ENCODE results near the gene CHRDL2. TPM values are rescaled to one million over a fixed set of nuclear protein-coding genes. Genes with fewer than 3 reads are reported as not detected.
A peak's percentile ranks its signal among the peaks of the same experiment; 100 is the strongest.

Gene CHRDL2
- polyA plus RNA-seq, 2 donors, result 1.4 to 2.8 TPM

DNA sequence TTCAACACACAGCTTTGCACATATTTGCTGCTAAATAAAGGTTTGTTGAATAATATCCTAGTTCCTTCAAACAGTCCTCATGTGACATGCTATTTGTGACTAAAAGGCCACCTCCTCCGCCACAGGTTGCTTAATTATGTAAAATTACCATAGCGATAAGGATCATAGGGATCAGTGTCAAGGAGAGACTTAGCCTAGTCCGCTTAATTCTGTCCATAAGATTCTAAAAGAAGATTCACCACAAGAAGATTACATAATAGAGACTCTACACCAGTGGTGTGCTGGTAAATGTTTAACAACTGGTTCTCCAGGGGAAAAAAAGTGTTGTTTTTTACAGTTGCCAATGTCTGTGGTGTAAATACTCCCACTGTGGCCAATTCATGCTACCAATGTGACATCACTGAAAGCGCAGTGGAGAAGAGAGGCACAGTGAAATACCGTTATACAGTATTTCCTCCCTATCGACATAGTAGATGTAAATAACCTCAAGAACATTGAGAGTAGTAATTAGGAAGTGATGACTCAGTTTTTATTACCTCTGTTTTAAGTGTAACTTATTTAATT is 4.2 kb upstream of the CHRDL2 start:
- WGBS, 2 donors, result 86 to 87% methylated on average over 6 of the region's 6 CpGs
- H3K4me1 ChIP-seq (ENCODE audit: control insufficient read depth in 2 of 2, insufficient read depth in 2 of 2, low read length in 1 of 2), result peaks cover 0 to 4% of the 10 kb centered on the region in 2 donors
- H3K9me3 ChIP-seq (ENCODE audit: control insufficient read depth in 2 of 2, insufficient read depth in 1 of 2, low read depth in 1 of 2, low read length in 1 of 2), result no peaks in the 10 kb centered on the region
- no peak overlapping the region for H3K4me3 ChIP-seq (ENCODE audit: low read depth in 1 of 2, low read length in 2 of 2)
- H3K36me3 ChIP-seq (ENCODE audit: control insufficient read depth in 2 of 2, insufficient read depth in 2 of 2, low read length in 1 of 2), result no peaks in the 10 kb centered on the region
- no peak overlapping the region for H3K27ac ChIP-seq (ENCODE audit: low read depth in 2 of 2, low read length in 1 of 2)
- peaks cover 0 to 8% of the 10 kb centered on the region in 2 donors for H3K27me3 ChIP-seq (ENCODE audit: control insufficient read depth in 1 of 2, insufficient read depth in 2 of 2, low read length in 2 of 2)

DNA sequence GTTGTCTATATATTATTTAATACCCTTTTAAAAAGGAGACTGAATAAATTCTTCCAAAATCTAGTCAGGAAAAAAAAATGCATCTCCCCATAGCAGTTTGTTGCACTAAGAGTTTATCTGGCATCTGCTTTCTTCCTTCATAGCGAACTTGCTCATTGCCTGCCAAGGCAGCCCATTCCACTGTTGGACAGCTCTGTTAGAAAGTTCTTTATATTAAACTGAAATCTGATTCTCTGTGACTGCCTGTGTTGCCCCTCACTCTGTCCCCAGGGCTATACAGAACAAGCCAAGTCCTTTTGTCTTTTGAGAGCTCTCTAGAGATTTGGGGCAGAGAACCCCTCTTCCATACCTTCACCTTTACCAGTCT is 3.3 kb upstream of the CHRDL2 start:
- H3K27me3 ChIP-seq (ENCODE audit: control insufficient read depth in 1 of 2, insufficient read depth in 2 of 2, low read length in 2 of 2), result peaks cover 0 to 13% of the 10 kb centered on the region in 2 donors

DNA sequence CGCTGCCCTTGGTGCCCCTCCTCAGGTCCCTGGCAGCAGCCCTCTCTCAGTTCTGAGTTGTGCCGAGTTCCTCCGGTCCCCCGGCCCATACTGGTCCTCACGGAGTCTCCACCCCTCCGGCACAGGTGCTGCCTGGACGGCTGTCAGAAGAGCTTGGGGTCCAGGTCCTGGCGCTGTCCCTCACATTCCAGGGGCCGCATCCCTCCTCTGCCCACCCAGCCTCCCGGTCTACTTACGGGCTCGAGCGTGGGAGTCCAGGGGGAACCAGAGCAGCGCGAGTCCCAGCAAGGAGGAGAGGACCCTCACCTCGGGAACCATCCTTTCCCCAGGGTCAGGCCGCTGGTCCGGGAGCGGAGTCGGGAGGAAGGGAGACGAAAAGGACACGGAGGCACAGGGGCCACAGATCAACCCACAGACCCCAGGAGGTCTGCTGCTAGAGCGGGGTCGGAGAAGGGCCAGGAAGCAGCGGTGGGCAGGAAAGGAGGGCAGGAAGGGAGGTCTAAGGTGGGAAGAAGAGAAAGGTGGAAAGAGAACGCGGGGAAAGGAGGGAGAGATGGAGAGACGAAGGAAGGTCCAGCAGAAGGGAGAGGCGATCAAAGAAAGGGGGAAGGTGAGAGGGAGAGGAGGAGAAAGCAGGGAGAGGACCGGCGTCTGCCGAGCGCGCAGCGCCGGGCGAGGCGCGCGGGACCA is 510 bp downstream of the CHRDL2 start:
- Histone ChIP-seq H3K27me3 (ENCODE audit: control insufficient read depth in 1 of 2, insufficient read depth in 2 of 2, low read length in 2 of 2) (peaks cover 0 to 13% of the 10 kb centered on the region in 2 donors), H3K27ac (ENCODE audit: low read depth in 2 of 2, low read length in 1 of 2) (no peak overlapping the region), H3K9me3 (ENCODE audit: control insufficient read depth in 2 of 2, insufficient read depth in 1 of 2, low read depth in 1 of 2, low read length in 1 of 2) (no peaks in the 10 kb centered on the region), H3K36me3 (ENCODE audit: control insufficient read depth in 2 of 2, insufficient read depth in 2 of 2, low read length in 1 of 2) (no peaks in the 10 kb centered on the region), H3K4me3 (ENCODE audit: low read depth in 1 of 2, low read length in 2 of 2) (peak overlapping the region in 1 of 2 donors; percentile 42), H3K4me1 (ENCODE audit: control insufficient read depth in 2 of 2, insufficient read depth in 2 of 2, low read length in 1 of 2) (peaks cover 0 to 4% of the 10 kb centered on the region in 2 donors)
- 7 to 9% methylated on average over 29 to 40 of the region's 40 CpGs for WGBS, 2 donors

More for the DNA sequence above, 3.3 kb upstream of the CHRDL2 start:
- no peaks in the 10 kb centered on the region for H3K36me3 ChIP-seq (ENCODE audit: control insufficient read depth in 2 of 2, insufficient read depth in 2 of 2, low read length in 1 of 2)
- H3K4me1 ChIP-seq (ENCODE audit: control insufficient read depth in 2 of 2, insufficient read depth in 2 of 2, low read length in 1 of 2), result peaks cover 0 to 4% of the 10 kb centered on the region in 2 donors
- H3K4me3 ChIP-seq (ENCODE audit: low read depth in 1 of 2, low read length in 2 of 2), result no peak overlapping the region
- H3K9me3 ChIP-seq (ENCODE audit: control insufficient read depth in 2 of 2, insufficient read depth in 1 of 2, low read depth in 1 of 2, low read length in 1 of 2), result no peaks in the 10 kb centered on the region
- H3K27ac ChIP-seq (ENCODE audit: low read depth in 2 of 2, low read length in 1 of 2), result no peak overlapping the region
- 62 to 73% methylated on average over 1 of the region's 1 CpG for WGBS, 2 donors

DNA sequence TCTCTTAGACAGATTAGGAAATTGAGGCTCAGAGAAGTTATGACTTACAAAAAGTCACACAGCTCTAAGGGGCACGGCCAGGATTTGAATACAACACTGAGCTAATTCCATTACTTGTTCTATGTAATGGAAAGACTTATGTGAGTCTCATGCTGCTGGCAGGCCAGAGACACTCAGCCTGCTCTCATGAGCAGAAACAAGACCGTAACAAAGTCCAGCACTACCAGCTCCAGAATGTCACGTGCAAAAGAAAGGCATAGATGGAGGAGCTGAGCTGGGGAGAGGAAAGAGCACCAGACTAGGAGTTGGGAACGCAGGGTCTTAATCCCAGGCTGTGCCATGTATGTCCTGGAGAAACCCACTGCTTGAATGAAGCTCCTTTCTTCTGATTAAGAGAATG is 1.8 kb downstream of the CHRDL2 start:
- Histone ChIP-seq H3K27me3 (ENCODE audit: control insufficient read depth in 1 of 2, insufficient read depth in 2 of 2, low read length in 2 of 2) (peaks cover 0 to 13% of the 10 kb centered on the region in 2 donors), H3K36me3 (ENCODE audit: control insufficient read depth in 2 of 2, insufficient read depth in 2 of 2, low read length in 1 of 2) (no peaks in the 10 kb centered on the region), H3K4me3 (ENCODE audit: low read depth in 1 of 2, low read length in 2 of 2) (no peak overlapping the region), H3K27ac (ENCODE audit: low read depth in 2 of 2, low read length in 1 of 2) (no peak overlapping the region), H3K4me1 (ENCODE audit: control insufficient read depth in 2 of 2, insufficient read depth in 2 of 2, low read length in 1 of 2) (peaks cover 0 to 4% of the 10 kb centered on the region in 2 donors), H3K9me3 (ENCODE audit: control insufficient read depth in 2 of 2, insufficient read depth in 1 of 2, low read depth in 1 of 2, low read length in 1 of 2) (no peaks in the 10 kb centered on the region)
- WGBS, 2 donors, result 76 to 84% methylated on average over 4 of the region's 4 CpGs

DNA sequence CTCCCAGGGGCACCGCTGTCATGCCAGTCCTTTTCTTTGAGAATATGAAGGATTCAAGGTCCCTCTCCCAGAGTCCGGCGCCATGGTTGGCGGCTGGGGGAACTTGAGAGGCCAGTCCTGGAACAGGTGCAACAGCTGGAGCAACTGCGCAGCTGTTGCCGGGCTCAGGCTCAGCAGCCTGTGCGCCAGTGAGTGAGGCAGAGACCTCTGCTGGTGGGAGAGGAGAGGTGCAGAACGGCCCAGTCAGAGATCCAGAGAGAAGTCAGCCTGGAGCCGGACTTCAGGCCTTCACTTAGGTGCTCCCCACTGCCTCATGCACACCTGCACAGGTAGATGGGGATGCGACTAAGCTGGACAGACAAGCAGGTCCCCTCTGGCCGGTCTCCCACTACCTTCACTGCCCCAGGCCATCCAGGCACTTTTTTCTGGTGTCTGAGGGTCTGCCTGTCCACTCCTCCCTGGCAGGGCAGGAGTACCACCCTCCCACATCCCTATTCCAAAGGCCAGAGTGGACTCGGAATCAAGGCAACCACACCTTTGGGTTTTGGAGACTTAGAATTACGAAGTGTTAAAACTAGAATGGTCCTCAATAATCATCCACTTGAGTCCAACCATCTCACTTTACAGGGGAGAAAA is 4.6 kb downstream of the CHRDL2 start:
- 12 to 15% methylated on average over 13 of the region's 13 CpGs for WGBS, 2 donors
- Histone ChIP-seq H3K27me3 (ENCODE audit: control insufficient read depth in 1 of 2, insufficient read depth in 2 of 2, low read length in 2 of 2) (peaks cover 0 to 9% of the 10 kb centered on the region in 2 donors), H3K9me3 (ENCODE audit: control insufficient read depth in 2 of 2, insufficient read depth in 1 of 2, low read depth in 1 of 2, low read length in 1 of 2) (no peaks in the 10 kb centered on the region), H3K27ac (ENCODE audit: low read depth in 2 of 2, low read length in 1 of 2) (no peak overlapping the region), H3K36me3 (ENCODE audit: control insufficient read depth in 2 of 2, insufficient read depth in 2 of 2, low read length in 1 of 2) (no peaks in the 10 kb centered on the region), H3K4me1 (ENCODE audit: control insufficient read depth in 2 of 2, insufficient read depth in 2 of 2, low read length in 1 of 2) (peaks cover 0 to 4% of the 10 kb centered on the region in 2 donors), H3K4me3 (ENCODE audit: low read depth in 1 of 2, low read length in 2 of 2) (no peak overlapping the region)

DNA sequence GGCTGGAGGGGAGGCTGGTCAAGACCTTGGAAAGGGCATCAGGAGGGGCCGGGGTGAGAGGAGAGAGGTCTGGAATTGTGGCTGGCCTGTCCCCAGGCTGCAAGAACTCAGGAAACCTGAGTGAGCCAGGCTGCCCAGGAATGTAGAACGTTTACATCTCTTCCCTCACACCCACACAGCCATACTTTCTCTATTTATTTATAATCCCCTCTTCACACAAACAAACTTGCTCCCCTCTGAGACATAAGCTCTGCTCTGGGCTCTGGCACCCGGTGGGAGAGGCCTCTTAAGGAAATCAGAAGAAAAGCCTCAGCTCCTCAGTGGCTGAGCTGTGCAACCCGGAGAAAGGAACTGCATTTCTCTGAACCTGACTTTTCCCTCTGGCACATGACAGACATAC is 5.5 kb downstream of the CHRDL2 start:
- Histone ChIP-seq H3K27ac (ENCODE audit: low read depth in 2 of 2, low read length in 1 of 2) (no peak overlapping the region), H3K9me3 (ENCODE audit: control insufficient read depth in 2 of 2, insufficient read depth in 1 of 2, low read depth in 1 of 2, low read length in 1 of 2) (no peaks in the 10 kb centered on the region), H3K4me1 (ENCODE audit: control insufficient read depth in 2 of 2, insufficient read depth in 2 of 2, low read length in 1 of 2) (no peaks in the 10 kb centered on the region), H3K27me3 (ENCODE audit: control insufficient read depth in 1 of 2, insufficient read depth in 2 of 2, low read length in 2 of 2) (peaks cover 0 to 7% of the 10 kb centered on the region in 2 donors), H3K4me3 (ENCODE audit: low read depth in 1 of 2, low read length in 2 of 2) (no peak overlapping the region), H3K36me3 (ENCODE audit: control insufficient read depth in 2 of 2, insufficient read depth in 2 of 2, low read length in 1 of 2) (no peaks in the 10 kb centered on the region)
- 51 to 56% methylated on average over 4 of the region's 4 CpGs for WGBS, 2 donors

DNA sequence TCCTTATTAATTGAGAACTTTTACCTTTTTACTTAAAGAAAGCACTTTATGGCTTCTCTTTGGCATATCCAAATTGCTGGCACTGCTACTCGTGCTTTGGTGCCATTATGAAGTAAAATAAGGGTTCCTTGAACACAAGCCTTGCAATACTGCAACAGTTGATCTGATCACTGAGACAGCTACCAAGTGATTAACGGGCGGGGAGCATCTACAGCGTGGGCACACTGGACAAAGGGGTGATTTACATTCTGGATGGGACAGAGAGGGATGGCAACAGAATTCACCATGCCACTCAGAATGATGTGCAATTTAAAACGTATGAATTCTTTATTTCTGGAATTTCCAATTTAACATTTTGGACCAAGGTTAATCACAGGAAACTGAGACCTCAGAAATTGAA is 7.7 kb downstream of the CHRDL2 start:
- H3K4me3 ChIP-seq (ENCODE audit: low read depth in 1 of 2, low read length in 2 of 2), result no peak overlapping the region
- H3K4me1 ChIP-seq (ENCODE audit: control insufficient read depth in 2 of 2, insufficient read depth in 2 of 2, low read length in 1 of 2), result no peaks in the 10 kb centered on the region
- 76 to 78% methylated on average over 5 of the region's 5 CpGs for WGBS, 2 donors
- H3K27me3 ChIP-seq (ENCODE audit: control insufficient read depth in 1 of 2, insufficient read depth in 2 of 2, low read length in 2 of 2), result no peaks in the 10 kb centered on the region
- no peaks in the 10 kb centered on the region for H3K36me3 ChIP-seq (ENCODE audit: control insufficient read depth in 2 of 2, insufficient read depth in 2 of 2, low read length in 1 of 2)
- H3K9me3 ChIP-seq (ENCODE audit: control insufficient read depth in 2 of 2, insufficient read depth in 1 of 2, low read depth in 1 of 2, low read length in 1 of 2), result no peaks in the 10 kb centered on the region
- H3K27ac ChIP-seq (ENCODE audit: low read depth in 2 of 2, low read length in 1 of 2), result no peak overlapping the region

DNA sequence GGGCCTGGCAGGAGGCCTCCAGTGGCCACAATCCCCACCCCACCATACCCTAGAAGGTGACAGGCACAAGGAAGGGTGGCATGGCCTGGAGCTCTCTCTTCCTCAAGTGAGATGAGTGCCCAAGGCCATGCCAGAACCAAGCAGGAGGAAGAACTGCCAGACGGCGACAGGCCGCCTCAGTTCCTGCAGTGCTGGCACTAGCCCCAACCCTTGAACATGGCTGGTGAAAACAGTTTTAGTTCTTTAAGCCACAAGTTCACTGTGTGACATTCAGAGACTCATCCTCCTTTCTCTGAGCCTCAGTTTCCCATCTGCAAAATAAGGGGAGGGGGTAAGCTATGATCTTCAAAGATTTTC is 9.8 kb downstream of the CHRDL2 start:
- Histone ChIP-seq H3K9me3 (ENCODE audit: control insufficient read depth in 2 of 2, insufficient read depth in 1 of 2, low read depth in 1 of 2, low read length in 1 of 2) (no peaks in the 10 kb centered on the region), H3K27ac (ENCODE audit: low read depth in 2 of 2, low read length in 1 of 2) (peak overlapping the region; percentile 15 to 70), H3K4me3 (ENCODE audit: low read depth in 1 of 2, low read length in 2 of 2) (no peak overlapping the region), H3K4me1 (ENCODE audit: control insufficient read depth in 2 of 2, insufficient read depth in 2 of 2, low read length in 1 of 2) (no peaks in the 10 kb centered on the region), H3K36me3 (ENCODE audit: control insufficient read depth in 2 of 2, insufficient read depth in 2 of 2, low read length in 1 of 2) (no peaks in the 10 kb centered on the region), H3K27me3 (ENCODE audit: control insufficient read depth in 1 of 2, insufficient read depth in 2 of 2, low read length in 2 of 2) (no peaks in the 10 kb centered on the region)
- WGBS, 2 donors, result 84 to 96% methylated on average over 3 of the region's 3 CpGs

DNA sequence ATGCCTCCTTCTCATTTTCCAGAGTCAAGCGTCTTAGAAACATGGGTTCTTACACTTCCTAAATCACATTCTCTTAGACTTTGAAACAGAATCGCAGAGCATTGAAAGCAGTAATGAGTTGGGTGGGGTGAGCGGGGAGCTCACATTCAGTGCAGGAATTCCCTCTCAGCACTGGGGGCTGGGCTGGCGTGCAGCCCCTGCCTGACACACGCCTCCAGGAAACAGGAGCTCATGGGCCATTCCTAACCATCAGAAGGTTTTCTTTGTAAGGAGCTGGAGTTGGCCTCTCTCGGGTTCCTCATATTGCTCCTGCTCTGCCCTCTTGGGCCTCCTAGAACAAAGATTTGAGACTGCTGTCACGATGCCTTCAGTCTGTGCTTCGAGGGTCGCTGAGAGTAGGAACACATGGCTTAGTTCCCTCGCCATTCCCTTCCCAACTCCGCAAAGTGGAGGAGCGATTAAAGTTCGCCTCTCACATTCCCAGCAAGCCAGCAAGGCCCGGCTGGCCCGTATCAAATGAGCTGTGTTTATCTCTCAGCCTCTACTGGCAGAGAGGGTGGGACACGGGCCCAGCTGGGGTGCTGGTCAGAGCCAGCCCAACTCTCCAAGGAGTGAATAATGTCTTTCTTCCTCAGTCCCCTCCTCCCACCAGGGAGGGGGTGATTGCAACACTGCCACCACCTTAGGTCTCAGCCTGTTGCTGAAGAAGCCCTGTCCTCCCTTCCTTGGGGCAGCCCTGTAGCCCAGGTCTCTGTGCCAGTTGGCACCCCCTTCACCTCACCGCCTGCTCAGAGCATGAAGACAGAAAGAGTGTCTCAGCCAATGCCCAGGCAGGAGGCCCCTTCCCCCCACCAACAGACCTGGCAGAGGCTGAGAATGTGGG is 10.4 kb downstream of the CHRDL2 start:
- H3K36me3 ChIP-seq (ENCODE audit: control insufficient read depth in 2 of 2, insufficient read depth in 2 of 2, low read length in 1 of 2), result no peaks in the 10 kb centered on the region
- no peaks in the 10 kb centered on the region for H3K27me3 ChIP-seq (ENCODE audit: control insufficient read depth in 1 of 2, insufficient read depth in 2 of 2, low read length in 2 of 2)
- no peaks in the 10 kb centered on the region for H3K9me3 ChIP-seq (ENCODE audit: control insufficient read depth in 2 of 2, insufficient read depth in 1 of 2, low read depth in 1 of 2, low read length in 1 of 2)
- H3K27ac ChIP-seq (ENCODE audit: low read depth in 2 of 2, low read length in 1 of 2), result peak overlapping the region; percentile 35 to 70
- no peak overlapping the region for H3K4me3 ChIP-seq (ENCODE audit: low read depth in 1 of 2, low read length in 2 of 2)
- WGBS, 2 donors, result 56 to 65% methylated on average over 16 to 17 of the region's 17 CpGs
- no peaks in the 10 kb centered on the region for H3K4me1 ChIP-seq (ENCODE audit: control insufficient read depth in 2 of 2, insufficient read depth in 2 of 2, low read length in 1 of 2)
